H1 (cell line): Measurements from ENCODE around the gene INTS6. TPM values are rescaled to one million over a fixed set of nuclear protein-coding genes. Genes with fewer than 3 reads are reported as not detected.

ENCODE experiments used
- CTCF ChIA-PET: fragments of 300-600 bp; sonication (Branson Sonifier 250); formaldehyde crosslinking; loops from one replicate; lab custom pipeline; 2021; ENCODE audit not compliant: partially characterized antibody; lab: Charles Lee
- POLR2A ChIA-PET: fragments of 300-600 bp; sonication (Branson Sonifier 250); formaldehyde crosslinking; loops from one replicate; lab custom pipeline; 2021; ENCODE audit warnings: inconsistent platforms; ENCODE audit not compliant: partially characterized antibody; lab: Charles Lee
- DNase-seq, 2 experiments: peaks; one replicate each; pipeline versions ENCODE4 v3.0.0 to v3.0.0-alpha.2; 2010 to 2022; ENCODE audit warnings: low spot score in 2 of 2, low read depth in 1 of 2, mixed read lengths in 1 of 2
- FAIRE-seq: peaks from 2 replicates; lab custom pipeline; 2011; peaks lifted over from hg19 to GRCh38; lab: Jason Lieb, UNC
- H2AFZ ChIP-seq: 2 replicates; pipeline ENCODE4 v1.8.1; 2012; ENCODE audit warnings: low read length, inconsistent platforms
- H2AK5ac ChIP-seq: 2 replicates; pipeline ENCODE4 v1.6.1; 2013; ENCODE audit warnings: low read depth, low read length
- H2BK120ac ChIP-seq: replicated peaks from 2 replicates; pipeline ENCODE3; 2013; ENCODE audit warnings: low read depth, low read length, inconsistent platforms
- H2BK12ac ChIP-seq: 2 replicates; pipeline ENCODE4 v1.6.1; 2013; ENCODE audit warnings: low read depth, low read length
- H2BK15ac ChIP-seq: 2 replicates; pipeline ENCODE4 v1.6.1; 2013; ENCODE audit warnings: low read length
- H2BK20ac ChIP-seq: 2 replicates; pipeline ENCODE4 v1.6.1; 2013; ENCODE audit warnings: low read length
- H2BK5ac ChIP-seq: 2 replicates; pipeline ENCODE4 v1.6.1; 2013; ENCODE audit warnings: low read depth, low read length
- H3K14ac ChIP-seq: 2 replicates; pipeline ENCODE4 v1.6.1; 2013; ENCODE audit warnings: inconsistent platforms; ENCODE audit not compliant: insufficient read length
- H3K18ac ChIP-seq: 2 replicates; pipeline ENCODE4 v1.6.1; 2013; ENCODE audit warnings: low read length; ENCODE audit errors: extremely low read depth
- H3K23ac ChIP-seq: 2 replicates; pipeline ENCODE4 v1.6.1; 2013; ENCODE audit warnings: inconsistent platforms; ENCODE audit not compliant: insufficient read length
- H3K23me2 ChIP-seq: 2 replicates; pipeline ENCODE4 v1.6.1; 2013; ENCODE audit warnings: low read depth, low read length
- H3K27ac ChIP-seq: 2 replicates; pipeline ENCODE4 v1.6.1; 2011; ENCODE audit warnings: low read depth, low read length, inconsistent platforms
- H3K27me3 ChIP-seq, 4 experiments: replicated peaks in 1 of 4; 1 replicate in 1 of 4; 2 replicates in 3 of 4; pipeline versions ENCODE4 v1.6.1 to v1.8.1; 2011 to 2013; ENCODE audit warnings: low read length in 3 of 4, mild to moderate bottlenecking in 3 of 4, inconsistent platforms in 2 of 4, mixed read lengths in 2 of 4, moderate library complexity in 1 of 4; ENCODE audit not compliant: control insufficient read depth in 3 of 4, insufficient read depth in 3 of 4; ENCODE audit errors: extremely low read depth in 1 of 4
- H3K36me3 ChIP-seq, 4 experiments: 2 replicates each; pipeline versions ENCODE4 v1.6.1 to v1.8.1; 2011 to 2013; ENCODE audit warnings: mild to moderate bottlenecking in 4 of 4, low read length in 3 of 4, moderate library complexity in 2 of 4, control low read depth in 1 of 4, inconsistent platforms in 1 of 4; ENCODE audit not compliant: insufficient read depth in 4 of 4, control insufficient read depth in 2 of 4
- H3K4ac ChIP-seq: replicated peaks from 2 replicates; pipeline ENCODE3; 2013; ENCODE audit warnings: low read length, low read depth, mixed read lengths, inconsistent platforms; ENCODE audit not compliant: insufficient read length
- H3K4me1 ChIP-seq, 4 experiments: replicated peaks in 1 of 4; 1 replicate in 1 of 4; 2 replicates in 3 of 4; pipeline versions ENCODE4 v1.6.1 to v1.8.1; 2011 to 2013; ENCODE audit warnings: low read length in 3 of 4, inconsistent platforms in 2 of 4, mixed read lengths in 1 of 4; ENCODE audit not compliant: insufficient read depth in 4 of 4, control insufficient read depth in 3 of 4
- H3K4me2 ChIP-seq, 2 experiments: 2 replicates each; pipeline versions ENCODE4 v1.6.1 to v1.8.1; 2011 to 2013; ENCODE audit warnings: low read depth in 2 of 2, low read length in 2 of 2, control low read depth in 1 of 2, inconsistent platforms in 1 of 2, mild to moderate bottlenecking in 1 of 2; ENCODE audit not compliant: insufficient read depth in 1 of 2
- H3K4me3 ChIP-seq, 4 experiments: fragments of 200-600, 300-600 bp in 1 of 4; sonication (generic), shearing (Covaris generic), sonication (Bioruptor Twin) in 1 of 4; 2 replicates each; pipeline versions ENCODE4 v1.5.1 to v1.8.1; 2011 to 2016; ENCODE audit warnings: low read length in 4 of 4, low read depth in 3 of 4, control low read depth in 2 of 4, inconsistent platforms in 2 of 4, mild to moderate bottlenecking in 2 of 4, mixed read lengths in 1 of 4, moderate library complexity in 1 of 4; ENCODE audit not compliant: insufficient read depth in 2 of 4; ENCODE audit errors: extremely low read depth in 1 of 4
- H3K56ac ChIP-seq: replicated peaks from 2 replicates; pipeline ENCODE3; 2013; ENCODE audit warnings: low read depth, mild to moderate bottlenecking, mixed read lengths, low read length, inconsistent platforms; ENCODE audit not compliant: insufficient read length
- H3K79me1 ChIP-seq: 2 replicates; pipeline ENCODE4 v1.6.1; 2013; ENCODE audit warnings: low read depth, low read length, control low read depth
- H3K79me2 ChIP-seq, 2 experiments: 2 replicates each; pipeline versions ENCODE4 v1.6.1 to v1.8.1; 2012 to 2013; ENCODE audit warnings: low read length in 2 of 2, mild to moderate bottlenecking in 2 of 2, inconsistent platforms in 1 of 2; ENCODE audit not compliant: insufficient read depth in 2 of 2, control insufficient read depth in 1 of 2
- H3K9ac ChIP-seq, 4 experiments: replicated peaks in 1 of 4; 1 replicate in 1 of 4; 2 replicates in 3 of 4; pipeline versions ENCODE4 v1.6.1 to v1.8.1; 2011 to 2013; ENCODE audit warnings: low read depth in 3 of 4, low read length in 3 of 4, control low read depth in 2 of 4, mild to moderate bottlenecking in 2 of 4, moderate library complexity in 2 of 4, inconsistent platforms in 1 of 4; ENCODE audit errors: extremely low read depth in 1 of 4
- H3K9me3 ChIP-seq, 2 experiments: 2 replicates each; pipeline versions ENCODE4 v1.6.1 to v1.8.1; 2012 to 2013; ENCODE audit warnings: mild to moderate bottlenecking in 2 of 2, moderate library complexity in 2 of 2, control low read depth in 1 of 2, inconsistent platforms in 1 of 2, low read depth in 1 of 2, low read length in 1 of 2, mixed read lengths in 1 of 2; ENCODE audit not compliant: insufficient read depth in 2 of 2
- H4K20me1 ChIP-seq, 2 experiments: replicated peaks in 1 of 2; 2 replicates each; pipeline versions ENCODE3 to v1.8.1; 2011 to 2013; ENCODE audit warnings: inconsistent platforms in 2 of 2, low read length in 2 of 2, mild to moderate bottlenecking in 1 of 2; ENCODE audit not compliant: insufficient read depth in 2 of 2, control insufficient read depth in 1 of 2
- H4K5ac ChIP-seq: 2 replicates; pipeline ENCODE4 v1.6.1; 2013; ENCODE audit warnings: low read length, low read depth, mixed read lengths, inconsistent platforms; ENCODE audit not compliant: insufficient read length
- H4K8ac ChIP-seq: 2 replicates; pipeline ENCODE4 v1.8.0; 2013; ENCODE audit warnings: mild to moderate bottlenecking, moderate library complexity, low read length, inconsistent platforms; ENCODE audit not compliant: insufficient read depth; ENCODE audit errors: extremely low read depth
- H4K91ac ChIP-seq: replicated peaks from 2 replicates; pipeline ENCODE3; 2013; ENCODE audit warnings: low read length, mixed read lengths, inconsistent platforms; ENCODE audit not compliant: insufficient read length
- BRCA1 ChIP-seq: IDR thresholded peaks from 2 replicates; pipeline ENCODE4 v1.6.1; 2012; ENCODE audit warnings: low read depth, low read length, improper control_type of control experiment
- CBX8 ChIP-seq: fragments of 300-800, 300-1000 bp; sonication (generic); IDR thresholded peaks from 2 replicates; pipeline ENCODE4 v1.7.1; 2016; ENCODE audit warnings: low read depth, low read length, borderline replicate concordance
- CEBPB ChIP-seq: IDR thresholded peaks from 2 replicates; pipeline ENCODE4 v1.6.1; 2012; ENCODE audit warnings: low read depth, low read length
- CTBP2 ChIP-seq: IDR thresholded peaks from 2 replicates; pipeline ENCODE4 v1.7.0; 2011; ENCODE audit warnings: borderline replicate concordance, mild to moderate bottlenecking, moderate library complexity, mixed read lengths, low read length; ENCODE audit not compliant: insufficient read depth, insufficient read length
- EGR1 ChIP-seq: IDR thresholded peaks from 2 replicates; pipeline ENCODE4 v1.6.1; 2011; ENCODE audit warnings: low read depth, low read length, borderline replicate concordance
- HDAC6 ChIP-seq: IDR thresholded peaks from one replicate; pipeline ENCODE4 v1.7.1; 2012; ENCODE audit warnings: low read depth, mild to moderate bottlenecking, inconsistent platforms, low read length, moderate library complexity
- JUND ChIP-seq: IDR thresholded peaks from 2 replicates; pipeline ENCODE4 v1.6.1; 2011; ENCODE audit warnings: mild to moderate bottlenecking, improper control_type of control experiment, low read length
- RFX5 ChIP-seq: IDR thresholded peaks from 2 replicates; pipeline ENCODE4 v1.6.1; 2011; ENCODE audit warnings: low read depth, low read length, improper control_type of control experiment, borderline replicate concordance
- SIX5 ChIP-seq: IDR thresholded peaks from 2 replicates; pipeline ENCODE4 v1.6.1; 2011; ENCODE audit warnings: mild to moderate bottlenecking, low read depth, low read length
- TBP ChIP-seq: IDR thresholded peaks from 2 replicates; pipeline ENCODE4 v1.6.1; 2011; ENCODE audit warnings: low read depth, low read length, improper control_type of control experiment
- TCF12 ChIP-seq: IDR thresholded peaks from 2 replicates; pipeline ENCODE4 v1.6.1; 2011; ENCODE audit warnings: low read depth, mild to moderate bottlenecking, low read length
- TEAD4 ChIP-seq: IDR thresholded peaks from 2 replicates; pipeline ENCODE4 v1.6.1; 2012; ENCODE audit warnings: low read depth, low read length, inconsistent platforms, mixed read lengths
- ZNF274 ChIP-seq: IDR thresholded peaks from 2 replicates; pipeline ENCODE4 v1.7.0; 2012; ENCODE audit warnings: low read length, borderline replicate concordance; ENCODE audit errors: extremely low read depth
- WGBS, 2 experiments: shearing (Covaris generic) in 1 of 2; methylation state at CpG; one replicate each; pipeline versions ENCODE4 v1.1.6 to v1.1.7; 2013 to 2015; ENCODE audit warnings: low lambda C conversion rate in 2 of 2, mixed read lengths in 2 of 2, inconsistent platforms in 1 of 2, low coverage in 1 of 2, missing lambda C conversion rate in 1 of 2; ENCODE audit not compliant: insufficient replicate concordance in 2 of 2, insufficient coverage in 1 of 2, insufficient read length in 1 of 2; ENCODE audit errors: extremely low coverage in 1 of 2, missing lambda C conversion rate in 1 of 2; 5-methylcytosine and 5-hydroxymethylcytosine counted together
- polyA plus RNA-seq, 7 experiments: library from polyadenylated mRNA; depleted of rRNA in 3 of 7; stranded (reverse) in 5 of 7; unstranded in 2 of 7; fragments of >200 nt in 5 of 7; fragments of 200-250 nt in 2 of 7; gene quantifications; 1 replicate in 5 of 7; 2 replicates in 1 of 7; 4 replicates in 1 of 7; pipeline versions ENCODE4 v1.2.1 to v1.2.3, GENCODE V29; 2011 to 2013; ENCODE audit warnings: missing spikeins in 2 of 7, mixed read lengths in 2 of 7
- total RNA-seq: library from RNA; stranded (reverse); fragmentation: NEBNext Ultra II Directional; extraction: Animal tissue kit (Norgen Biotek cat#: 25700); gene quantifications from 2 replicates; pipeline ENCODE4 v1.2.1, GENCODE V29; 2021
- TF ChIP-seq, protein P1 (sequence below): IDR thresholded peaks from 2 replicates; pipeline ENCODE4 v1.6.1; 2012; ENCODE audit warnings: low read length, inconsistent platforms

Gene INTS6
- total and polyA plus RNA-seq, 2 of the 8 experiments (the other 6 are each of a cell fraction or from before 2014, with no cell fraction given), result 12.6 to 42.8 TPM

DNA sequence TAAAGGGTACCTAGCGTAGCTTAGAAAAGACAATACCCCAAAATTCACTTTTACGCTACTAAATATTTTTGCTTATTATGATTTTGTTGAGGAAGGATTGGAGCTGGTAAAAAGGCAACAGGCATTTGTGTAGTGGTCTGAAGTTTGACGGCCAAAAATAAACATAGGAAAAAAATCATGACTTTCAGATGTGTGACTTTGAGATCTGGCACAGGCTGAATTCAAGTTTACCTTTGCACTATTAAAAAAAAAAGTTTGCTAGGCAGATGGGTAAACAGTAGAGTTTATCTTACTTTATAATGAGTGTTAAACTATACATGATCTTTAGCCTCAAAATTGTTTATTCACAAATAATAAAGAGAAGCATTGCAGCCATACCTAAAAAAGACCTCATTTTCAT is 24.3 kb upstream of the INTS6 start:
- Histone ChIP-seq H2BK15ac (no peak overlapping the region), H4K91ac (no peak overlapping the region), H3K9me3 (no peaks in the 10 kb centered on the region), H3K23me2 (peaks cover 2% of the 10 kb centered on the region; the same call in 1 of the 2 replicates), H3K27me3 (no peaks in the 10 kb centered on the region), H3K4ac (no peak overlapping the region), H2BK5ac (no peak overlapping the region), H4K20me1 (no peaks in the 10 kb centered on the region), H3K79me2 (no peaks in the 10 kb centered on the region), H2BK20ac (no peak overlapping the region), H2AFZ (no peak overlapping the region), H3K9ac (no peak overlapping the region), H3K4me3 (no peak overlapping the region), H3K4me2 (no peak overlapping the region), H3K18ac (no peak overlapping the region), H4K8ac (no peak overlapping the region), H3K36me3 (no peaks in the 10 kb centered on the region), H3K79me1 (no peaks in the 10 kb centered on the region), H2BK120ac (no peak overlapping the region), H3K27ac (no peak overlapping the region), H3K56ac (no peak overlapping the region), H3K14ac (no peak overlapping the region), H3K23ac (no peak overlapping the region), H3K4me1 (no peaks in the 10 kb centered on the region), H2AK5ac (no peak overlapping the region), H4K5ac (no peak overlapping the region), H2BK12ac (no peak overlapping the region)
- ChIA-PET POLR2A (interaction anchor here (0.5 to 2.4 kb wide), 2 partner anchors 24 to 700 kb away, joined by 4 to 9 read pairs; partner anchors contain the start of gene INTS6), CTCF (interaction anchor here (1.1 to 1.2 kb wide), 2 partner anchors 32 to 56 kb away, joined by 3 read pairs; no protein-coding TSS in a partner anchor)
- 86% methylated on average over 3 of the region's 3 CpGs; no CpG with 5 or more reads in 1 of the 2 experiments for WGBS, 2 experiments
- no peak for FAIRE-seq
- DNase-seq, result no peak
- TF ChIP-seq RFX5 (no peak), TCF12 (no peak), TEAD4 (no peak), CTBP2 (no peak), CEBPB (no peak), ZNF274 (no peak), HDAC6 (no peak), BRCA1 (no peak), SIX5 (no peak), JUND (no peak), TBP (no peak), EGR1 (no peak), CBX8 (no peak)
- TF ChIP-seq, protein P1, sequence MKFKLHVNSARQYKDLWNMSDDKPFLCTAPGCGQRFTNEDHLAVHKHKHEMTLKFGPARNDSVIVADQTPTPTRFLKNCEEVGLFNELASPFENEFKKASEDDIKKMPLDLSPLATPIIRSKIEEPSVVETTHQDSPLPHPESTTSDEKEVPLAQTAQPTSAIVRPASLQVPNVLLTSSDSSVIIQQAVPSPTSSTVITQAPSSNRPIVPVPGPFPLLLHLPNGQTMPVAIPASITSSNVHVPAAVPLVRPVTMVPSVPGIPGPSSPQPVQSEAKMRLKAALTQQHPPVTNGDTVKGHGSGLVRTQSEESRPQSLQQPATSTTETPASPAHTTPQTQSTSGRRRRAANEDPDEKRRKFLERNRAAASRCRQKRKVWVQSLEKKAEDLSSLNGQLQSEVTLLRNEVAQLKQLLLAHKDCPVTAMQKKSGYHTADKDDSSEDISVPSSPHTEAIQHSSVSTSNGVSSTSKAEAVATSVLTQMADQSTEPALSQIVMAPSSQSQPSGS, result no peak
